CD14-positive monocyte (primary cell): ENCODE results near the gene SBF2. TPM values are rescaled to one million over a fixed set of nuclear protein-coding genes. Genes with fewer than 3 reads are reported as not detected.
"Not testable (repeated sequence)": the region's sequence is repeated elsewhere in the genome, so short reads cannot be mapped to it uniquely, and the experiment has no call there.

Experiments
- DNase-seq, 3 donors: peaks; one replicate each; pipeline ENCODE4 v3.0.0-alpha.2; 2011 to 2022
- H2AFZ ChIP-seq: 2 replicates; pipeline ENCODE4 v1.6.0; 2012; ENCODE audit warnings: mild to moderate bottlenecking, low read depth, low read length, inconsistent platforms; ENCODE audit not compliant: insufficient read depth, poor library complexity, severe bottlenecking
- H3K27ac ChIP-seq, 2 donors: 1 replicate in 1 of 2; 2 replicates in 1 of 2; pipeline ENCODE4 v1.5.1; 2012 to 2013; ENCODE audit warnings: low read length in 2 of 2, control low read depth in 1 of 2, inconsistent platforms in 1 of 2, low read depth in 1 of 2, mild to moderate bottlenecking in 1 of 2
- H3K27me3 ChIP-seq, 2 donors: one replicate each; pipeline versions ENCODE4 v1.6.0 to v1.6.1; 2011 to 2013; ENCODE audit warnings: low read length in 2 of 2; ENCODE audit not compliant: control insufficient read depth in 2 of 2, insufficient read depth in 2 of 2
- H3K36me3 ChIP-seq, 2 donors: replicated peaks in 1 of 2; 1 replicate in 1 of 2; 2 replicates in 1 of 2; pipeline versions ENCODE4 v1.5.1 to v1.6.1; 2012 to 2013; ENCODE audit warnings: low read length in 2 of 2, control low read depth in 1 of 2, inconsistent platforms in 1 of 2, mild to moderate bottlenecking in 1 of 2; ENCODE audit not compliant: insufficient read depth in 2 of 2, control insufficient read depth in 1 of 2
- H3K4me1 ChIP-seq, 2 donors: 1 replicate in 1 of 2; 2 replicates in 1 of 2; pipeline versions ENCODE4 v1.5.1 to v1.6.1; 2012 to 2013; ENCODE audit warnings: low read length in 2 of 2, control low read depth in 1 of 2, inconsistent platforms in 1 of 2, mild to moderate bottlenecking in 1 of 2, moderate library complexity in 1 of 2; ENCODE audit not compliant: insufficient read depth in 2 of 2, control insufficient read depth in 1 of 2
- H3K4me2 ChIP-seq: replicated peaks from 2 replicates; pipeline ENCODE3; 2012; ENCODE audit warnings: low read length, moderate library complexity, mild to moderate bottlenecking; ENCODE audit not compliant: poor library complexity, severe bottlenecking; ENCODE audit errors: extremely low read depth
- H3K4me3 ChIP-seq, 3 experiments: fragments of 200-600 bp in 1 of 3; sonication (generic) in 1 of 3; replicated peaks in 1 of 3; 1 replicate in 2 of 3; 2 replicates in 1 of 3; pipeline ENCODE4 v1.5.1; 2011 to 2013; ENCODE audit warnings: low read length in 3 of 3, mild to moderate bottlenecking in 3 of 3, control low read depth in 2 of 3, low read depth in 2 of 3, inconsistent platforms in 1 of 3, moderate library complexity in 1 of 3
- H3K79me2 ChIP-seq: 2 replicates; pipeline ENCODE4 v1.6.0; 2012; ENCODE audit warnings: mild to moderate bottlenecking, control low read depth, inconsistent platforms, low read length, moderate library complexity; ENCODE audit not compliant: insufficient read depth
- H3K9ac ChIP-seq: 2 replicates; pipeline ENCODE4 v1.6.0; 2017; ENCODE audit warnings: low read length, mild to moderate bottlenecking; ENCODE audit not compliant: insufficient read depth, poor library complexity, severe bottlenecking
- H3K9me3 ChIP-seq, 2 donors: replicated peaks in 1 of 2; 1 replicate in 1 of 2; 2 replicates in 1 of 2; pipeline versions ENCODE4 v1.5.1 to v1.6.1; 2012 to 2013; ENCODE audit warnings: low read length in 2 of 2, control low read depth in 1 of 2; ENCODE audit not compliant: control insufficient read depth in 1 of 2, insufficient read depth in 1 of 2
- H4K20me1 ChIP-seq: 2 replicates; pipeline ENCODE4 v1.6.0; 2012; ENCODE audit warnings: mild to moderate bottlenecking, low read length, control low read depth, moderate library complexity; ENCODE audit not compliant: insufficient read depth
- H3K27ac Mint-ChIP-seq, 7 donors: one replicate each; pipeline ENCODE4 v1.8.0; 2020; ENCODE audit warnings: mild to moderate bottlenecking in 7 of 7, mixed read lengths in 7 of 7, moderate library complexity in 6 of 7, inconsistent platforms in 2 of 7
- H3K27me3 Mint-ChIP-seq, 3 donors: one replicate each; pipeline ENCODE4 v1.8.0; 2021 to 2022; ENCODE audit warnings: low read depth in 3 of 3, mild to moderate bottlenecking in 3 of 3, mixed read lengths in 3 of 3, moderate library complexity in 3 of 3, inconsistent platforms in 1 of 3
- H3K36me3 Mint-ChIP-seq, 2 donors: one replicate each; pipeline ENCODE4 v1.8.0; 2020; ENCODE audit warnings: mixed read lengths in 2 of 2, inconsistent platforms in 1 of 2, mild to moderate bottlenecking in 1 of 2
- H3K4me1 Mint-ChIP-seq: one replicate; pipeline ENCODE4 v1.8.0; 2020; ENCODE audit warnings: mild to moderate bottlenecking, mixed read lengths
- H3K4me3 Mint-ChIP-seq, 2 donors: one replicate each; pipeline ENCODE4 v1.8.0; 2020; ENCODE audit warnings: mild to moderate bottlenecking in 2 of 2, mixed read lengths in 2 of 2, moderate library complexity in 1 of 2
- H3K9me3 Mint-ChIP-seq, 7 donors: one replicate each; pipeline ENCODE4 v1.8.0; 2020 to 2022; ENCODE audit warnings: mixed read lengths in 7 of 7, mild to moderate bottlenecking in 6 of 7, moderate library complexity in 6 of 7, inconsistent platforms in 2 of 7
- CTCF ChIP-seq: fragments of 200-600 bp; IDR thresholded peaks from one replicate; pipeline ENCODE4 v1.8.0; 2022; ENCODE audit warnings: antibody characterized with exemption, mild to moderate bottlenecking
- whole genome bisulfite sequencing: methylation state at CpG from one replicate; pipeline ENCODE4 v1.1.5; 2013; ENCODE audit warnings: missing lambda C conversion rate; ENCODE audit not compliant: insufficient coverage; 5-methylcytosine and 5-hydroxymethylcytosine counted together
- intact Hi-C, 2 donors: fragments of 100-400 bp; cut with micrococcal nuclease; formaldehyde crosslinking; loops; one replicate each; pipeline versions ENCODE4 v1.15.0 to v1.15.1; 2023
- polyA plus RNA-seq, 3 donors: library from polyadenylated mRNA; depleted of rRNA in 1 of 3; unstranded in 2 of 3; stranded (reverse) in 1 of 3; fragments of 300-500 nt in 2 of 3; fragments of >200 nt in 1 of 3; fragmentation: Illumina TruSeq in 2 of 3; gene quantifications; 1 replicate in 2 of 3; 2 replicates in 1 of 3; pipeline ENCODE4 v1.2.3, GENCODE V29; 2012 to 2021

SBF2 gene
- polyA plus RNA-seq, 3 donors: 8.9 to 30.7 (median 16.4) TPM

- Mint-ChIP-seq H3K27me3 (no peaks in the 10 kb centered on the region), H3K4me1 (peaks cover 6% of the 10 kb centered on the region), H3K27ac (no peak overlapping the region), H3K36me3 (peaks cover 19 to 23% of the 10 kb centered on the region in 2 donors), H3K4me3 (no peak overlapping the region), H3K9me3 (peaks cover 13 to 38% (median 22%) of the 10 kb centered on the region in 7 donors)
- peaks cover 0 to 4% of the 10 kb centered on the region in 2 donors for H3K36me3 ChIP-seq
- no peak overlapping the region for H3K27ac ChIP-seq
- DNase-seq: no peak
- H2AFZ ChIP-seq: no peak overlapping the region
- peaks cover 38% of the 10 kb centered on the region for H4K20me1 ChIP-seq
- no peak overlapping the region for H3K9ac ChIP-seq
- WGBS: no CpG with 5 or more reads among the region's 1 CpG
- no peak overlapping the region for H3K4me3 ChIP-seq
- peaks cover 7 to 18% of the 10 kb centered on the region in 2 donors for H3K9me3 ChIP-seq
- no peak overlapping the region for H3K4me2 ChIP-seq
- no peaks in the 10 kb centered on the region for H3K27me3 ChIP-seq
- no peaks in the 10 kb centered on the region for H3K4me1 ChIP-seq
- H3K79me2 ChIP-seq: peaks cover 5% of the 10 kb centered on the region
- TF ChIP-seq CTCF: no peak
- intact Hi-C loops: no loop called here
Observed at GRCh38 chr11:10232756-10233155, 61.3 kb downstream of the SBF2 start.

- H3K4me3 ChIP-seq, H3K4me2 ChIP-seq, H3K4me3 Mint-ChIP-seq, DNase-seq, intact Hi-C loops, H3K36me3 ChIP-seq, H3K27ac ChIP-seq, H3K27me3 Mint-ChIP-seq, H3K27ac Mint-ChIP-seq, H3K4me1 ChIP-seq, H3K4me1 Mint-ChIP-seq, H2AFZ ChIP-seq, H3K79me2 ChIP-seq, H3K9ac ChIP-seq, H3K27me3 ChIP-seq: not testable (repeated sequence)
- Histone ChIP-seq H3K9me3 (peaks cover 7 to 18% of the 10 kb centered on the region in 2 donors), H4K20me1 (peaks cover 29% of the 10 kb centered on the region)
- Mint-ChIP-seq H3K36me3 (peaks cover 17 to 22% of the 10 kb centered on the region in 2 donors), H3K9me3 (peaks cover 13 to 38% (median 22%) of the 10 kb centered on the region in 7 donors)
- 100% methylated on average over 4 of the region's 13 CpGs for WGBS
Observed at GRCh38 chr11:10231803-10232202, 62.2 kb downstream of the SBF2 start.
